ENCODE results near the gene IGF1R. TPM values are rescaled to one million over a fixed set of nuclear protein-coding genes. Genes with fewer than 3 reads are reported as not detected.

IGF1R gene
- total RNA-seq, 3 donors from 2014 or later = 34.7 to 65.2 (median 47.7) TPM

DNA sequence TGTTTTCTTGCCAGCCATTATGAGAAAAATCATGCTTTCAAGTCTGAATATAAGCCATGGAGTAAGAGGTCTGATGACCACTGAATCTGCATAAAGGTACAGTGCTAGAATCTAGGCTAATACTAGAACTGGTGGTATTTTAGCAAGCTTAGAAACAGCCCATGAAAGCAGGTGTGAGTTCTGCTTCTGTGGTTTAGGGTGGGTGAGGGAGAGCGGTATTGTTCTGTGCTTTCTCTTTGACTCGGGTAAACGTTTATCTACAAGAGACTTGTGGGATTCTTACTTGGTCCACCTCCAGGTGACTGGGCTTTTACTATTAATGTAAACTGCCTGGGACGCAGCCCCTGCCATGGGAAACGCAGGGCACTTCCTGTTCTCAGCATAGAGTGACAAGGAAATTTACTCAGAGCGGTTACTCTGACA is 304.1 kb downstream of the IGF1R start:
- Histone ChIP-seq H3K36me3 (ENCODE audit: low read depth) (no peaks in the 10 kb centered on the region), H3K9me3 (no peaks in the 10 kb centered on the region), H3K4me3 (no peak overlapping the region), H3K4me1 (ENCODE audit: low read depth) (no peaks in the 10 kb centered on the region)
- TF ChIP-seq, protein P1, sequence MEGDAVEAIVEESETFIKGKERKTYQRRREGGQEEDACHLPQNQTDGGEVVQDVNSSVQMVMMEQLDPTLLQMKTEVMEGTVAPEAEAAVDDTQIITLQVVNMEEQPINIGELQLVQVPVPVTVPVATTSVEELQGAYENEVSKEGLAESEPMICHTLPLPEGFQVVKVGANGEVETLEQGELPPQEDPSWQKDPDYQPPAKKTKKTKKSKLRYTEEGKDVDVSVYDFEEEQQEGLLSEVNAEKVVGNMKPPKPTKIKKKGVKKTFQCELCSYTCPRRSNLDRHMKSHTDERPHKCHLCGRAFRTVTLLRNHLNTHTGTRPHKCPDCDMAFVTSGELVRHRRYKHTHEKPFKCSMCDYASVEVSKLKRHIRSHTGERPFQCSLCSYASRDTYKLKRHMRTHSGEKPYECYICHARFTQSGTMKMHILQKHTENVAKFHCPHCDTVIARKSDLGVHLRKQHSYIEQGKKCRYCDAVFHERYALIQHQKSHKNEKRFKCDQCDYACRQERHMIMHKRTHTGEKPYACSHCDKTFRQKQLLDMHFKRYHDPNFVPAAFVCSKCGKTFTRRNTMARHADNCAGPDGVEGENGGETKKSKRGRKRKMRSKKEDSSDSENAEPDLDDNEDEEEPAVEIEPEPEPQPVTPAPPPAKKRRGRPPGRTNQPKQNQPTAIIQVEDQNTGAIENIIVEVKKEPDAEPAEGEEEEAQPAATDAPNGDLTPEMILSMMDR (IDR thresholded peaks at IDR 0.05) = no peak
- no peak for ATAC-seq
- intact Hi-C loops (cut with DNase I, micrococcal nuclease) = no loop called here
- DNase-seq = no peak

DNA sequence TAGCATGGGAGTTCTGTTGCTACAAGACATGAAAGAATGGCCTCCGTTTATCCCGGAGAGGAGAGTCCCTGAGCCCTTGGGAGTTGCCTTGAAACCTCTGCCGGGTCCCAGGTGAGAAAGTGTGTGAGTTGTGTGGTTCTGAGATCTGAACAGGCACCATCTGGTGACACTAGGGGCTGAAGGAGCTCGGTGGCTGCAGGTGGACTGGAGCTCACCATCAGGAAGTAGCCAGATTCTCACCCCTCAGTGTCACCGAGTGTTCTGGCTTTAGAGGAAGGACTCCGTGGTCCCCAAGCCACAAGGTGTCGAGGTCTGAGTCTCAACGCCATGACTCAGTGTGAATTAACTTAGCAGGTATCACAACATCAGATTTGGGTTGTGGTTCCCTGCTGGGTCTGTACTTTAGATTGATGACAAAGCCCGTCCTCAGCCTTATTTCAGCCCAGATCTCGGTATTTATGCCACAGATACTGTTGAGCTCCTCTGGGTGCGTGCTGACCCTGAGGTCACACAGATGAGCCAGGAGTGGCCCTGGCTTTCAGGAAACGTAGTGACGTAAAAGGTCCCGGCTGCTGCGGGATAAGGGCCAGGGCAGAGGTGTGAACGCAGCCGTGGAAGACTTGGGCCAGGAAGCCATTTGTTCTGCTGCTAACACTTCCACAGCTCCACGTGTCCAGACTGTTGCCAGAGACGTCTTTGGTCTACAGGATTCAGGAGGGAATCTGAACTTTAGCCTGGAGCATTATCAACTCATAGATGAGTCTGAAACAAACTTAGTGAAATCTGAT is 304.9 kb downstream of the IGF1R start:
- H3K36me3 ChIP-seq (ENCODE audit: low read depth) = no peaks in the 10 kb centered on the region
- H3K9me3 ChIP-seq = no peaks in the 10 kb centered on the region
- no peak for ATAC-seq
- intact Hi-C loops (cut with DNase I, micrococcal nuclease) = no loop called here
- H3K4me3 ChIP-seq = no peak overlapping the region
- H3K4me1 ChIP-seq (ENCODE audit: low read depth) = no peaks in the 10 kb centered on the region
- TF ChIP-seq, protein P1 (IDR thresholded peaks at IDR 0.05) = no peak
- no peak for DNase-seq

DNA sequence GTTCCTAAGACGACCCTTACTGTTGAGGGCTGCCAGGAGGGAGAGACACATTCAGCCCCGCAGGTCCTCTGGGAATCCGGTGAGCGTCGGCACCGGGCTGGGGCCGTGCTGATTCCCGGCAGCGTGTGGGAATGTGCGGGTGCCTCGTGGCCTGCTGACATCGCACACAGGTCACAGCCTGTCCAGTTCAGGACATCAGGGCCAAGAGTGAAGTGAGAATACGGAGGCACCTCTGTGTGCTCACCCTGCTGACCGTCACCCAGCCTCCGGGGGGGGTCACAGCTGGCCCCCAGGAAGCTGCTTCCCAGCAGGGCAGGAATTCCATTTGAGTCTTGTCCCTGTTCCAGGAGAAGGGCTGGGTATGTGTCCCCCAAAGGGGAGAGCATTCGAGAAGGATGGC is 305.6 kb downstream of the IGF1R start:
- Histone ChIP-seq H3K4me1 (ENCODE audit: low read depth) (no peaks in the 10 kb centered on the region), H3K36me3 (ENCODE audit: low read depth) (peaks cover 1% of the 10 kb centered on the region), H3K4me3 (no peak overlapping the region), H3K9me3 (no peaks in the 10 kb centered on the region)
- DNase-seq = no peak
- ATAC-seq = no peak
- intact Hi-C loops (cut with DNase I, micrococcal nuclease) = no loop called here
- TF ChIP-seq, protein P1 (IDR thresholded peaks at IDR 0.05) = no peak

DNA sequence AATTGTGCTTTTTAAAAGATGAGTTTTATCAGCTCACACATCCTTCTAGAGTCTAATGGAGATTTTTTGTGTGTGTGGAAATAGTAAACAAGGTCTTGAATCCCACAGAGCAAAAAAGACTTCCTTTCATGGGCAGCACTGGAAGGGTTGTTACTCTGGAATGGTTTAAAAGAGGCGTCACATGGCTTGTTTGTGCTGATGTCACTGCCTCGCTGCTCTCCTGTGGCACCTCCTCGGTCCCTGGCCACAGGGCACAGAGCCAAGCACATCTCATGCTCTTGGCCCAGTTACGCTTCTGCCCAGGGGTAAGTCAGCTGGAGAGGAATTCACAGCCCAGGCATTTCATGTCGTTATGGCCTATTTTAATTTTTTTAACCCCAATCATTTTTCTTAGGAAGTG is 306.1 kb downstream of the IGF1R start:
- intact Hi-C loops (cut with DNase I, micrococcal nuclease) = no loop called here
- Histone ChIP-seq H3K9me3 (no peaks in the 10 kb centered on the region), H3K36me3 (ENCODE audit: low read depth) (peaks cover 6% of the 10 kb centered on the region), H3K4me1 (ENCODE audit: low read depth) (no peaks in the 10 kb centered on the region), H3K4me3 (no peak overlapping the region)
- peak; percentile 30 for ATAC-seq
- TF ChIP-seq, protein P1 (IDR thresholded peaks at IDR 0.05) = no peak
- DNase-seq = no peak

DNA sequence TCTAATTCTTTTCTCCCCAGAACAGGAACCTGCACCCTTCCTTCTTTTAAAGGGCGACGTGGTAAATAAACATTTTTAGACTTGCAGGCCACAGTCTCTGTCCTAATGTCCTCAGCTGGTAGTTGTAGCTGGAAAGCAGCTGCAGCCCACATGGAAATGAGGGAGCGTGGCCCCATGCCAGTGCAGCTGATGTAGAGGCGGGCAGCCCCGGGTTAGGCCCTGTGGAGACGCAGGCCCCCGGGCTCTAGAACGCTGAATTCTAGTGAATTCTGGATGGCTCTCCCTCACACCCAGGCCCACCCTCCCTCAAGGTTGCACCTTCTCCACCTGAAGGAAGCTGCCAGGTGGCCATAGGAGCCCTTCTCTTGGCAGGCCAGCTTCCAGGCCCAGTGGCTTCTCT is 307.0 kb downstream of the IGF1R start:
- no peak overlapping the region for H3K4me3 ChIP-seq
- TF ChIP-seq, protein P1 (IDR thresholded peaks at IDR 0.05) = no peak
- intact Hi-C loops (cut with DNase I, micrococcal nuclease) = no loop called here
- no peaks in the 10 kb centered on the region for H3K4me1 ChIP-seq (ENCODE audit: low read depth)
- peak; percentile 16 for ATAC-seq
- peak in 1 of 3 donors; percentile 45 for DNase-seq
- H3K36me3 ChIP-seq (ENCODE audit: low read depth) = peaks cover 6% of the 10 kb centered on the region
- H3K9me3 ChIP-seq = no peaks in the 10 kb centered on the region
